ENCODE measurements around the gene TRPC6. TPM values are rescaled to one million over a fixed set of nuclear protein-coding genes. Genes with fewer than 3 reads are reported as not detected.
A peak's percentile ranks its signal among the peaks of the same experiment; 100 is the strongest.

TRPC6 gene
- total and polyA plus RNA-seq, 9 of the 15 experiments (the other 6 are each of a cell fraction or from before 2014, with no cell fraction given), result not detected

- Histone ChIP-seq H3K9ac (ENCODE audit: insufficient read depth in 1 of 2, low read depth in 2 of 2, low read length in 2 of 2) (no peak overlapping the region), H4K20me1 (replicated peaks; ENCODE audit: control insufficient read depth, insufficient read depth, low read length) (no peaks in the 10 kb centered on the region), H3K4me3 (no peak overlapping the region), H3K79me2 (ENCODE audit: control insufficient read depth, insufficient read depth, low read length) (no peaks in the 10 kb centered on the region), H3K9me1 (ENCODE audit: control insufficient read depth, insufficient read depth, low read length) (no peaks in the 10 kb centered on the region), H3K4me2 (ENCODE audit: insufficient read depth, low read length) (no peak overlapping the region), H3K9me3 (replicated peaks; ENCODE audit: control insufficient read depth, insufficient read depth, low read depth, low read length) (no peaks in the 10 kb centered on the region), H3K4me1 (replicated peaks in 1 of 2; ENCODE audit: control insufficient read depth in 2 of 2, insufficient read depth in 2 of 2, low read length in 2 of 2) (no peaks in the 10 kb centered on the region), H3K27ac (ENCODE audit: extremely low read depth, low read depth, low read length) (no peak overlapping the region), H3K27me3 (ENCODE audit: control insufficient read depth in 2 of 2, insufficient read depth in 2 of 2, low read length in 2 of 2) (no peaks in the 10 kb centered on the region), H2AFZ (ENCODE audit: low read depth, low read length) (no peak overlapping the region), H3K36me3 (ENCODE audit: control insufficient read depth, insufficient read depth, low read length) (no peaks in the 10 kb centered on the region)
- BruUV-seq (replicated peaks), result no TSS peak
- ATAC-seq (no peak), DNase-seq (ENCODE audit: extremely low read depth in 1 of 4, low spot score in 3 of 4) (no peak), FAIRE-seq (no peak)
- 0% methylated on average over 1 of the region's 1 CpG for WGBS (ENCODE audit: insufficient coverage, low coverage, missing lambda C conversion rate)
- POLR2A ChIA-PET, result no interaction called here
- in situ Hi-C loops (cut with MboI) (no loop called here), intact Hi-C loops (cut with micrococcal nuclease) (no loop called here)
- CTCF ChIA-PET (ENCODE audit: low intra/inter-chr PET ratio), result no interaction called here
- TF ChIP-seq KHSRP (IDR thresholded peaks at IDR 0.05) (no peak), RAD21 (CRISPR knock-in tag; conservative IDR thresholded peaks at IDR 0.05 in 1 of 2, IDR thresholded peaks at IDR 0.05 in 1 of 2) (peak in 1 of 2 experiments; percentile 28; a peak in 2 of 4 replicates), ZNF175 (CRISPR knock-in tag; IDR thresholded peaks at IDR 0.05; ENCODE audit: low read depth) (no peak)
Measured at GRCh38 chr11:101428918-101429317, 154.9 kb downstream of the TRPC6 start.

DNA sequence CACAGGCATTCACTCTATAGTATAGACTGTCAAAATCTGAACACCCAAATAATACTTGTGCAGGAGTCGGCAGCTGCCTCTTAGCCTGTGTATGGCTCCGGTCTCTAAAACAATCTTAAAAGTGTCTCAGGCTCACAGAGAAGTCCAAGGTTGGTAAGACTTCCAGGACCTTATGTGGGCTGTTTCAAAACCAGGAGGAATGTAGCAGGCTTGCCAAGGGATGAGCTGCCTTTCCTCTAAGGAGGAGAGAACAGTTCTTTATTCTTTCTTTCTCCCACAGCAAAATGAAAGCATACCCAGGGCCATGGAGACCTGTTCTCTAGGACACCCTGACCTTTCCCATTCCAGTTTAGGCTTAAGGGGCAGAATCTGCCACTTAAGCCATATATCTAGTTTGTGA, 176.5 kb downstream of the TRPC6 start:
- BruUV-seq (replicated peaks), result no TSS peak
- Histone ChIP-seq H2AFZ (ENCODE audit: low read depth, low read length) (no peak overlapping the region), H3K27me3 (ENCODE audit: control insufficient read depth in 2 of 2, insufficient read depth in 2 of 2, low read length in 2 of 2) (no peaks in the 10 kb centered on the region), H3K36me3 (ENCODE audit: control insufficient read depth, insufficient read depth, low read length) (no peaks in the 10 kb centered on the region), H3K4me1 (replicated peaks in 1 of 2; ENCODE audit: control insufficient read depth in 2 of 2, insufficient read depth in 2 of 2, low read length in 2 of 2) (no peaks in the 10 kb centered on the region), H3K9me3 (replicated peaks; ENCODE audit: control insufficient read depth, insufficient read depth, low read depth, low read length) (no peaks in the 10 kb centered on the region), H3K9ac (ENCODE audit: insufficient read depth in 1 of 2, low read depth in 2 of 2, low read length in 2 of 2) (no peak overlapping the region), H3K4me3 (no peak overlapping the region), H4K20me1 (replicated peaks; ENCODE audit: control insufficient read depth, insufficient read depth, low read length) (no peaks in the 10 kb centered on the region), H3K9me1 (ENCODE audit: control insufficient read depth, insufficient read depth, low read length) (no peaks in the 10 kb centered on the region), H3K4me2 (ENCODE audit: insufficient read depth, low read length) (no peak overlapping the region), H3K27ac (ENCODE audit: extremely low read depth, low read depth, low read length) (no peak overlapping the region), H3K79me2 (ENCODE audit: control insufficient read depth, insufficient read depth, low read length) (no peaks in the 10 kb centered on the region)
- 0% methylated on average over 2 of the region's 2 CpGs for WGBS (ENCODE audit: insufficient coverage, low coverage, missing lambda C conversion rate)
- DNase-seq (ENCODE audit: extremely low read depth in 1 of 4, low spot score in 3 of 4), result no peak
- CTCF ChIA-PET (ENCODE audit: low intra/inter-chr PET ratio), result no interaction called here
- ATAC-seq, result no peak
- in situ Hi-C loops (cut with MboI) (no loop called here), intact Hi-C loops (cut with micrococcal nuclease) (no loop called here)
- POLR2A ChIA-PET, result no interaction called here
- FAIRE-seq, result no peak
- no peak for TF ChIP-seq ZNF583 (CRISPR knock-in tag; IDR thresholded peaks at IDR 0.05)
- TF ChIP-seq, protein P1, sequence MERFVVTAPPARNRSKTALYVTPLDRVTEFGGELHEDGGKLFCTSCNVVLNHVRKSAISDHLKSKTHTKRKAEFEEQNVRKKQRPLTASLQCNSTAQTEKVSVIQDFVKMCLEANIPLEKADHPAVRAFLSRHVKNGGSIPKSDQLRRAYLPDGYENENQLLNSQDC (CRISPR knock-in tag; IDR thresholded peaks at IDR 0.05), result no peak
- no peak for TF ChIP-seq POLR2B (IDR thresholded peaks at IDR 0.05; ENCODE audit: low read depth, partially characterized antibody)
- TF ChIP-seq HCFC1 (IDR thresholded peaks at IDR 0.05; ENCODE audit: low read depth, low read length), result no peak
- no peak for TF ChIP-seq TAL1 (IDR thresholded peaks at IDR 0.05)
- no peak for TF ChIP-seq ETS2 (tag; IDR thresholded peaks at IDR 0.05; ENCODE audit: borderline replicate concordance, poor library complexity, severe bottlenecking)
- no peak for TF ChIP-seq BRD9 (IDR thresholded peaks at IDR 0.05; ENCODE audit: low read depth, partially characterized antibody)
- no peak for TF ChIP-seq KDM1A (IDR thresholded peaks at IDR 0.05)
- TF ChIP-seq HNRNPH1 (optimal IDR thresholded peaks at IDR 0.05; ENCODE audit: low read depth, low read length), result no peak
- no peak for TF ChIP-seq TGIF2 (CRISPR knock-in tag; IDR thresholded peaks at IDR 0.05)
- no peak for TF ChIP-seq TRIM25 (IDR thresholded peaks at IDR 0.05; ENCODE audit: borderline replicate concordance)
- TF ChIP-seq FOXA1 (IDR thresholded peaks at IDR 0.05; ENCODE audit: borderline replicate concordance), result no peak
- TF ChIP-seq ZNF12 (CRISPR knock-in tag; IDR thresholded peaks at IDR 0.05), result no peak

Data from K562 (cell line).